ENCODE data around the gene CSF1. TPM values are rescaled to one million over a fixed set of nuclear protein-coding genes. Genes with fewer than 3 reads are reported as not detected.

The CSF1 gene
- total and polyA plus RNA-seq, 10 donors = 5.8 to 207 (median 78.1) TPM

DNA sequence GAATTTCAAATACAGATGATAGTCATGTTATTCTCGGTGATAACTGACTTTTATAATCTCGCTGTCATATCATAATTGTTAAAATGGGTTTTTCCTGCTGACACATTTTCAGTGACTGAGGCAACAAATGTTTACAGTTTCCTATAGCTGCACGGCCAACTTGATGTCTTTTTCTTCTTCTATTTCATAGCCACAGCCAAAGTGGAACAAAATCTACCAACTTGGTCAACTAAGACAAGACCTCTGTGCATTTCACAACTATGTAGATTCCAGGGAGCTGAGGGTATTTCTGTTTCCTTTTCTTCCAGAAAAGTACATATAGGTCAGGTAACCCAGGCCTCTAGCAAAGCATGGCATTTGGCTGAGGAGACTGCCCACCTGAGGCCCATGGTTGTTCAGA is 63.5 kb downstream of the CSF1 start:
- Histone ChIP-seq H3K4me1 (peaks cover 0 to 4% (median under 1%) of the 10 kb centered on the region in 6 donors), H3K9me3 (no peaks in the 10 kb centered on the region), H3K27me3 (replicated peaks in 1 of 7) (peaks cover 0 to 10% (median 0%) of the 10 kb centered on the region in 7 donors), H3K4me3 (no peak overlapping the region), H3K27ac (no peak overlapping the region), H3K36me3 (no peaks in the 10 kb centered on the region)
- no peak for DNase-seq
- TF ChIP-seq POLR2A (IDR thresholded peaks at IDR 0.05) = no peak
- 82 to 95% (median 92%) methylated on average over 3 of the region's 3 CpGs for WGBS, 5 donors
- intact Hi-C loops (cut with DNase I; ENCODE audit: low total_unique reads) = no loop called here

DNA sequence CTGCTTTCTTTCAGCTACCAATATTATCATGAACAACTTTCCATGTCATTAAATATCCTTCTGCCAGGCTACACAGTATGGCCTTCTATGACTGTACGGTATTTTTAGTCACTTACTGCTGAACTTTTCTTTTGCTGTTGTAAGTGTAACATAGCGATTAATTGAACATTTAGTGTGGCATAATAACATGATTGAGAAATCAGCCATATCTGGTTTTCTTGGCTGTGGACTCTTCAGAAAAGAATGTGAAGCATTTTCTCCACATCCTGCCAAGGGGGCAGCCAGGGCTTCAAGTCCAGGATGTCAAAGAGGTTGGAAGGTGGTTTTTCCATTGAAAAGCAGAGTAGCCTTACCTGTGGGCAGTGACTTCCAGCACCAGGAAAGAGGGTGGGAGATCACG is 65.1 kb downstream of the CSF1 start:
- Histone ChIP-seq H3K27ac (no peak overlapping the region), H3K4me1 (peaks cover 0 to 15% (median 6%) of the 10 kb centered on the region in 6 donors), H3K27me3 (replicated peaks in 1 of 7) (peaks cover 0 to 11% (median 0%) of the 10 kb centered on the region in 7 donors), H3K36me3 (no peaks in the 10 kb centered on the region), H3K9me3 (no peaks in the 10 kb centered on the region), H3K4me3 (no peak overlapping the region)
- no peak for TF ChIP-seq POLR2AphosphoS5 (IDR thresholded peaks at IDR 0.05)
- TF ChIP-seq, protein P1, sequence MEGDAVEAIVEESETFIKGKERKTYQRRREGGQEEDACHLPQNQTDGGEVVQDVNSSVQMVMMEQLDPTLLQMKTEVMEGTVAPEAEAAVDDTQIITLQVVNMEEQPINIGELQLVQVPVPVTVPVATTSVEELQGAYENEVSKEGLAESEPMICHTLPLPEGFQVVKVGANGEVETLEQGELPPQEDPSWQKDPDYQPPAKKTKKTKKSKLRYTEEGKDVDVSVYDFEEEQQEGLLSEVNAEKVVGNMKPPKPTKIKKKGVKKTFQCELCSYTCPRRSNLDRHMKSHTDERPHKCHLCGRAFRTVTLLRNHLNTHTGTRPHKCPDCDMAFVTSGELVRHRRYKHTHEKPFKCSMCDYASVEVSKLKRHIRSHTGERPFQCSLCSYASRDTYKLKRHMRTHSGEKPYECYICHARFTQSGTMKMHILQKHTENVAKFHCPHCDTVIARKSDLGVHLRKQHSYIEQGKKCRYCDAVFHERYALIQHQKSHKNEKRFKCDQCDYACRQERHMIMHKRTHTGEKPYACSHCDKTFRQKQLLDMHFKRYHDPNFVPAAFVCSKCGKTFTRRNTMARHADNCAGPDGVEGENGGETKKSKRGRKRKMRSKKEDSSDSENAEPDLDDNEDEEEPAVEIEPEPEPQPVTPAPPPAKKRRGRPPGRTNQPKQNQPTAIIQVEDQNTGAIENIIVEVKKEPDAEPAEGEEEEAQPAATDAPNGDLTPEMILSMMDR (IDR thresholded peaks at IDR 0.05 in 8 of 11, conservative IDR thresholded peaks at IDR 0.05 in 3 of 11) = no peak
- no peak for TF ChIP-seq POLR2A (IDR thresholded peaks at IDR 0.05)
- no peak for DNase-seq
- intact Hi-C loops (cut with DNase I; ENCODE audit: low total_unique reads) = no loop called here
- WGBS, 5 donors = 70 to 86% (median 84%) methylated on average over 3 of the region's 3 CpGs

DNA sequence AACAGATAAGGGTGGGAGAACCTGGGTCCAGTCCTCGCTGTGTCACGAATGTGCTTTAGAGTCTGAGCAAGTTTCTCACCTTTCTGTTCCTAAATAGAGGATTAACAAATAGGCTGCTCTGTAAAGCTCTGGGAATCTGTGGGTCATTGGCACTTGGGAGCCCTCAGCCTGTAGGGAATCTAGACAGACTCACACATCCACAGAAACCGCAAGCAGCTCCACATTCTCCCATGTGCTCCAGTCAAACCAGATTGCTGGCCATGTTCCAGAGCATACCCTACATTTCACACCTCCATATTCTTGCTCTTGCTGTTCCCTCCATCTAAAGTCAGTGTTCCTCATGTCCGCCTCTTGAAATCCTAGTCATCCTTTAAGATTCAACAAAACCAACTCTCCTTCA is 66.1 kb downstream of the CSF1 start:
- WGBS, 5 donors = 91 to 99% (median 94%) methylated on average over 4 of the region's 4 CpGs
- TF ChIP-seq POLR2A (IDR thresholded peaks at IDR 0.05) (no peak), POLR2AphosphoS5 (IDR thresholded peaks at IDR 0.05) (no peak)
- TF ChIP-seq, protein P1 (IDR thresholded peaks at IDR 0.05 in 8 of 11, conservative IDR thresholded peaks at IDR 0.05 in 3 of 11) = no peak

DNA sequence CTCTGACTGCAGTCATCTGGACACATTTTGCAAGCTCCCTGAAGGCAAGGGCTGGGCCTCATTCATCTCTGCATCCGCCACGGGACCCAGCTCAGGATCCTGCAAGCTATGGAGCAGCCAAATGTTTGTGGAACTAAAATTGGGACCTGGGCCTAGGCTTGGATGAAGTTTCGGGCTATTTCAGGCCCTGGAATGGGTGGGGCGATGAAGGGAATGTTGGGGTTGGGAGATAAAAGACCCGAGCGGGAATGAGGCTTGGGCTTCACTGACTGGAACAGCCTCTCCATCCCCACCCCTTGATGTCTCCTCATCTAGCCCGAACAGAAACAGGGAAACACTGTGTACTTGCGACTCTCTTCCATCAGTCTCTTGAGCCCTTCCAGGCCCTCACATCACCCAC is 66.6 kb downstream of the CSF1 start:
- no peak for DNase-seq
- no peaks in the 10 kb centered on the region for H3K9me3 ChIP-seq
- H3K4me3 ChIP-seq = no peak overlapping the region
- intact Hi-C loops (cut with DNase I; ENCODE audit: low total_unique reads) = no loop called here
- H3K36me3 ChIP-seq = no peaks in the 10 kb centered on the region
- no peak overlapping the region for H3K27ac ChIP-seq
- WGBS, 5 donors = 85 to 95% (median 93%) methylated on average over 8 of the region's 8 CpGs
- TF ChIP-seq POLR2A (IDR thresholded peaks at IDR 0.05) = no peak
- TF ChIP-seq POLR2AphosphoS5 (IDR thresholded peaks at IDR 0.05) = no peak
- TF ChIP-seq, protein P1 (IDR thresholded peaks at IDR 0.05 in 8 of 11, conservative IDR thresholded peaks at IDR 0.05 in 3 of 11) = no peak
- H3K4me1 ChIP-seq = peaks cover 0 to 15% (median 6%) of the 10 kb centered on the region in 6 donors
- peaks cover 0 to 11% (median 0%) of the 10 kb centered on the region in 7 donors for H3K27me3 ChIP-seq (replicated peaks in 1 of 7)

More for the DNA sequence above, 66.1 kb downstream of the CSF1 start:
- Histone ChIP-seq H3K9me3 (no peaks in the 10 kb centered on the region), H3K4me1 (peaks cover 0 to 15% (median 6%) of the 10 kb centered on the region in 6 donors), H3K36me3 (no peaks in the 10 kb centered on the region), H3K27ac (no peak overlapping the region), H3K27me3 (replicated peaks in 1 of 7) (peaks cover 0 to 11% (median 0%) of the 10 kb centered on the region in 7 donors), H3K4me3 (no peak overlapping the region)
- no peak for DNase-seq
- intact Hi-C loops (cut with DNase I; ENCODE audit: low total_unique reads) = no loop called here
